SKM-1 treated with dmso at 0.1 percent for 144 hours (cell line): ENCODE results near the gene PCGF5.
"Not testable (repeated sequence)": the region's sequence is repeated elsewhere in the genome, so short reads cannot be mapped to it uniquely, and the experiment has no call there.

Source experiments
- DNase-seq: peaks from one replicate; lab custom pipeline; 2025; ENCODE audit not compliant: unreplicated experiment; lab: John Stamatoyannopoulos, UW

PCGF5 gene

DNA sequence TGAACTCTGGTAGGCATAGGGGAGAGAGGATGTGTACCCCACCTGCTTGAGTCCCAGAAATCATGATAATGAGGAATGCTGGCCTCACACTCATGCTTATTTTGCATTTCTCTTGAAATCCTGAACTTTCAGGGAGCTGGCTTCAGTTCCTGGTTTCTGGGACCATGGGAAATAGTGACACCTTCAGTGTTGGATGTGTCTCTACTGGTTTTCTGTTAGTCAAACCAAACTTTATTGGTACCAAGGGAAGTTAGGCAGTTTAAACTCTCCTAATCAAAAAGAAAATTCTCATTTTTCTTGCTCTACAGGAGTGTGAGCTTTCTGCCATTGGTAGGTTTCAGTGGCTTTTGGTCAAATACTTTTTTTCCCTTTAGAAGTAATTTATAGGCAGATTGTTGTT lies 11.8 kb upstream of the PCGF5 start:
- DNase-seq: no peak

- DNase-seq: no peak
These were observed 10.4 kb upstream of the PCGF5 start for GRCh38 chr10:91210014-91210413.

- DNase-seq: no peak
These were observed 10.0 kb upstream of the PCGF5 start for GRCh38 chr10:91210435-91210834.

GRCh38 chr10:91211675-91212074 lies 8.8 kb upstream of the PCGF5 start:
- no peak for DNase-seq

DNA sequence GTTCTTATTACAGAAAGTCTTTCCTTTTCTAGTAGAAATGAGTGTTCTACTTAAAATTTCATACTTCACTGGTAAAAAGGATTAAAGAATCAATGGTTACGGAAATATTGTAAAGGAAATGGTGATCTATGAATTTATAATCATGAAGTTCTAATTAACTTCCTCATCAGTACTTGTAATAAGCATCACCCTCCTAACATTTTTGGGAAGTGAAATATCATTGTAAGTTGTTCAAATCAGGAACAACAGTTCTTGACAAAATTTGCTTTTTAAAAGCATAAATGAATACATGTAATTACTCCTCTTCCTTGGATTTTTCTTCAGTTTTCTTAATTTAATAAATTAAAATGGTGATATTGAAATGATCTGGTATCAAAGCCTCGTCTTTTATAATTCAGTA lies 5.6 kb upstream of the PCGF5 start:
- no peak for DNase-seq

- no peak for DNase-seq
These were observed 5.1 kb upstream of the PCGF5 start for GRCh38 chr10:91215384-91215783.

GRCh38 chr10:91219371-91220193 lies 881 bp upstream of the PCGF5 start:
- no peak for DNase-seq

GRCh38 chr10:91220954-91221675 lies 652 bp downstream of the PCGF5 start:
- peak; percentile 10 for DNase-seq

DNA sequence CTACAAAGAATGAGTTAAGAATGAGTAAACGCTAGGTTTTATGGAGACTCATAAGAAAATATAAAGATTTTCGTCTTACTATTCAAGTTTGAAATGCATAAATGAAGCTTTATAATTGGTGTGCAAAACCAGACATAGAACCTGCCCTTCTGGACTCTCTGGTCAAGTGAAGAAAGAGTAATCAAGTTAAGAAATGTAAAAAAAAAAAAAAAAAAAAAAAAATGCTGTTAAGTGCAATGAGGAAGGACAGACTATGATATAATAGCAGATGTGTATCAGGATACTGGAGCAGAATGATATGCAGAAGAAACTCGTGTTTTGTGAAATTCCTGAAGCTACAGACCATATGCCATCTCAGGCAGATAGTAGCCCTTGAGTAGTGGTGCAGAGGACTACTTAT lies 5.6 kb downstream of the PCGF5 start:
- no peak for DNase-seq

DNA sequence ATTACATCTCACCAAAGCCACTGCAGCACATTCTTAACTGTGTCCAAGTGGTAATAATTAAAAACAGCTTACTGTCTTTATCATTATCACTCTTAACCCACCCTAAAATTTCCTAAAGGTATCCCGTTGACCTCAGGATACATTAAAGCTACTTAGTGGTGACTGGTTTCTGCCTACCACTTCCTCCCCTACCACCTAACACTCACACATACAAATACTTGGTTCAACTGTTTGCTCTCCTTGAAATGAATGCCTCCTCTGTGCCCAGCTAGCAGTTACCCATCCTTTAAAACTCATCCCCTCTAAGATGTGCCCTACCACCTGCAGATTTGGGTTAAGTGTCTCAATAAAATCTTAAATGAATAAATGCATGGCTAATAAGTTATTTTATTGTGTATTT lies 7.1 kb downstream of the PCGF5 start:
- DNase-seq: no peak

GRCh38 chr10:91229683-91230082 lies 9.2 kb downstream of the PCGF5 start:
- no peak for DNase-seq

GRCh38 chr10:91238191-91238590 lies 17.7 kb downstream of the PCGF5 start:
- DNase-seq: no peak

- no peak for DNase-seq
These were observed 19.3 kb downstream of the PCGF5 start for GRCh38 chr10:91239789-91240188.

DNA sequence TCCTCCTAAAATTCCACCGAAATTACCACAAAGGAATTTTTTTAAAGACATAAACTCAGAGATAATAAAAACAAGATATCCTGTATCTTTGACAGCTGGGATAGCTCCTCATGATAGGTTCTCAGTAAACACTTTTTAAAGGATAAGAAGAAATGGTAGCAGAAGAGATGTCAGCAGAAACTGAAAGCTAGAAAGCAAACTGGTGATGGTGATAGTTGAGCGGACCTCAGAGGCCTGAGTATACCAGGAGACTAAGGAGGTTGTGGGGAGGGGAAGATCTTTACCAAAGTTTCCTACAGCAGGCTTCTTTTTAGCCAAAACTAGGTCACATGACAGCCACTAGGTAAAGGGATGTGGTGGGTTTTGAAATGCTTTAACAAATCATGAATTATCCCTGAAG lies 22.5 kb downstream of the PCGF5 start:
- DNase-seq: no peak

- no peak for DNase-seq
These were observed 27.1 kb downstream of the PCGF5 start for GRCh38 chr10:91247360-91248111.

- no peak for DNase-seq
These were observed 29.2 kb downstream of the PCGF5 start for GRCh38 chr10:91249700-91250099.

DNA sequence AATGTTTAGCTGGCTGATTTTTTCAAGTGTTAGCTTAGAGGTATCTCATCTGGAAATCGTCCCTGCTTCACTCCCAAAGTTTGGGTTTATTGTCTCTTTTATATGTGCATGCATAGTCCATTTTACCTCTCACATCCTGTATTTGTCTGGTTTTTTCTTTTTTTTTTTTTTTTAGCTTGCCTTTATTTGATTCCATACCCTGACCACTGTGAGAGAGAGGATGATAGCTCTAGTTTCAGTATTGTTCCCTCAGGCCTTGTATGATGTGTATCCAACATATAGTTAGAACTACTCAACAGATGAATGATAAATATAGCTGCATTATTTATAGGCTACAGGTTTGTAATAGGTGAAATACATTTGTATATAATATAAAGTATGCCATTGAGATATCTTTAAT lies 29.9 kb downstream of the PCGF5 start:
- DNase-seq: no peak

- peak; percentile 30 for DNase-seq
These were observed 31.1 kb downstream of the PCGF5 start for GRCh38 chr10:91251430-91252056.

DNA sequence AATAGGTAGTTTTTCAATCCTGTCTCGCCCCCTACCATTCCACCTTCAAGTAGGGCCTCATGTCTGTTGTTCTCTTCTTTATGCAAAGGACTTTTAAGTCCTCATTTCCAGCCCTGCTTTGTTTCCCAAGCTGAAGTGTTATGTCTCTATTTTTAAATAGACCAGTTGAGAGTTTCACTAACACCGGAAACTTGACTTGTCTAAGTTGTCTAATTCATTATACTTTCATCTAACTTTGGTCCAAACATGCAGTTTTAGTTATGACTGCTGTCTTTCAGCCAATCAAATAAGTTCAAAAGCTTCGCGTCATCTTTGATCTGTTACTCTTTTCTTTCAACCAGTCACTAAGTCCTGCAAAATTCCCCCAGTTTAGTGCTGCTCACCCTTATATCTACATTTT lies 32.8 kb downstream of the PCGF5 start:
- no peak for DNase-seq

GRCh38 chr10:91257310-91257709 lies 36.8 kb downstream of the PCGF5 start:
- DNase-seq: no peak

- not testable (repeated sequence) for DNase-seq
These were observed 40.0 kb downstream of the PCGF5 start for GRCh38 chr10:91260417-91260816.
